GM20431 (cell line): Measurements from ENCODE around the gene PCYT2.

Experiments used
- in situ Hi-C: fragments of 300-500 bp; cut with MseI, MboI; formaldehyde crosslinking; loops from one replicate; pipeline ENCODE4 v1.15.0; 2020; ENCODE audit warnings: low sequenced_read_pairs; ENCODE audit not compliant: unreplicated experiment

PCYT2 gene

DNA sequence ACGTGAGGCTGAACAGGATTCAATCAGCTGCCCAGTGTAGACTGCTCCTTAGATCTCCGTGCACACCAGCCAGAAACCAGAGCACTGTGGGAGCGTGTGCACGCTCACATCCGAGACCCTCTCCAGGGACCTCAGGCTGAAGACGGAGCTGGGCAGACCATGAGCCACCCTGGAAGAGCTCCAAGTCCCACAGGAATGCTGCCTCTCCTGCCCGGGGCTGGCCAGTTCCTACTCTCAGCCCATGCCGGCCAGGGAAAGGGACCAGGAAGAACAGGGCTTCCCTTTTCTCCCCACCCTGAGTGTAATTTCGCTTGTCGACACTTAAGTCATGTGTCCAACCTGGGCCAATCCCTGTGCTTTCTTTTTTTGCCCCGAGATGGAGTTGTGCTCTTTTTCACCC, 26.7 kb downstream of the PCYT2 start:
- in situ Hi-C loops = no loop called here

GRCh38 chr17:81879121-81879520, 32.1 kb downstream of the PCYT2 start:
- in situ Hi-C loops = no loop called here

GRCh38 chr17:81878294-81878693, 32.9 kb downstream of the PCYT2 start:
- in situ Hi-C loops = no loop called here

- in situ Hi-C loops = no loop called here
Measured at GRCh38 chr17:81877569-81877968, 33.6 kb downstream of the PCYT2 start.

- in situ Hi-C loops = no loop called here
Measured at GRCh38 chr17:81871387-81872230, 39.6 kb downstream of the PCYT2 start.

DNA sequence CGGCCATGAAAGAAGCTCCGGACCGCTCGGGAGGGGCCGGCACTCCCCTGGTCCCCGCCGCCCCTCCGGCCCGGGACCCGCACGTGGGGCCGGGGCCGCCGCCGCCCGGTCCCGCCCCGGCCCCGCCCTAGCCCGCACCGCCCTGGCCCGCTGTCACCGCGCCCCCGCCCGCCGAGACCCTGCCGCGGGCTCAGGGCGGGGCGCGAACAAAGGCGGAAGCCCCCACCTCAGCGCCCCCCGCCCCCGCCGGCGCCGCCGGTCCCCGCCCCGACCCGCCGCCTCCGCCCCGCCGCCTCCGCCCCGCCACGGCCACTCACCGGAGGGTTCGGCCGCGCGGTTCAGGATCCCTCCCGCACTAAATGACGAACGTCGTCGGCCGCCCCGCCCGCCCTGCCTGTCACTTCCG, 40.2 kb downstream of the PCYT2 start, which contains the start of gene ARHGDIA:
TSS of gene ARHGDIA (minus strand) at position 357 of the 406 bp plus-strand sequence. CDS start 1,407 bp downstream, outside the sequence.
- in situ Hi-C loops = no loop called here

GRCh38 chr17:81870131-81870980, 40.8 kb downstream of the PCYT2 start:
- in situ Hi-C loops = no loop called here

DNA sequence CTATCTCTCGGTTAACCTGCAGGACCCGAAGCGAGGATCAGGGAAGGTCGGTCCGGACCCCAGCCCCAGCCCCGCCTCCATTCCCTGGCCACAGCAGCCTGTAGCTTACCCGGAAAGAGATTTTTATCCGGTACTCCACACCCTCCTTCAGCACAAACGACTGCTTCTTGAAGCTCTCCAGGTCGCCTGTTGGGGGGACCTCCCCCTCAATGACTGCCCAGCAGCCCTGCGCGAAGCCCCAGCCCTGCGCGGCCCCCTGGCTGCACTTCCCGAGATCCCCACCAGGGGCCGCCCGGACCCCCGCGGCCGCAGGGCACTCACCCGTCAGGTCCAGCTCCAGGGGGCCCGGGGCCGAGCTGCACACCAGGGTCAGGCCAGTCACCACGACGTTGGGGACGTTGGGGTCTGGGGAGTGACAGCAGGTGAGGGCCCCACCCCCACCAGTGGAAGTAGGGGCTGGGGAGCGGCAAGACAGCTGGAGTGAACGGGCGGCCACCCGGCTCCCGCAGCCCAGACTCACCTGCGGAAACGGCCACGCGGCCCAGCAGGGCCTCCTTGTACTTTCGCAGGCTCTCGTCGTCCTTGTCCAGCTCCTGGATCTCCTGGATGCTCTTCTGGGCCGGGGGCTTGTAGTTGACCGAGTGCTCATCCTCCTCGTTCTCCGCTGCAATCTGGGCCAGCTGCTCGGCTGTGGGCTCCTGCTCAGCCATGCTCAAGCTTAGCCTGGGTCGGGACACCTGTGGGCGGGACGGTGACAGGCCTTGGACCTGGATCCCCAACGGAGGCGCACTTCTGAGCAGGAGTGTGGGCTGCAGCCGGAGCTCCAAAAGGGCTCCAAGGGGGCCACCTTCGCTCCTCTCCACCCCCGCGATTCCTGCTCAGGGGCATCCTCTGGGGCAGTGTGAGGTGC, 41.7 kb downstream of the PCYT2 start:
- in situ Hi-C loops = no loop called here

DNA sequence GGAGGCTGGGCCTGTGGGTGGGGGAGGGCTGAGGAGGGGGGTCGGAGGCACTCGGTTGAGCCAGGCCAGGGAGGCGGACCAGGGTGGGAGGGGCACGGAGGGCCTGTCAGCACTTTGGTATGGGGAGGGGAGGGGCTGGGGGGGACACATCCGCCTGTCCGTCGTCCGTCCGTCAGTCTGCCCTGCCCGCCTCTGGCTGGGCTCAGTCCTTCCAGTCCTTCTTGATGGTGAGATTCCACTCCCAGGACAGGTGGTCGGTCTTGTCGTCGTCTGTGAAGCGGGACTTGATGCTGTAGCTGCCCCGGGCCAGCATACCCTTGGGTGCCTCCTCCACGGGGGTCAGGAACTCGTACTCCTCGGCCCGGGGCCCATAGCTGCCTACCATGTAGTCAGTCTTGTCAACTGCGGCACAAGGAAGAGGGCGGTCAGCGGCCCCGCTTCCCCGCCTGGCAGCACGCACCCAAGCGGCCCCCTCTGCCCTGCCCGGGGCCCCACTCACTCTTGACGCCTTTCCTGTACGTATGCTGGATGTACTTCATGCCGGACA, 42.5 kb downstream of the PCYT2 start:
- in situ Hi-C loops = no loop called here

- in situ Hi-C loops = no loop called here
Measured at GRCh38 chr17:81867991-81868673, 43.1 kb downstream of the PCYT2 start.

GRCh38 chr17:81867170-81867990, 43.8 kb downstream of the PCYT2 start:
- in situ Hi-C loops = no loop called here

GRCh38 chr17:81866440-81867169, 44.6 kb downstream of the PCYT2 start:
- in situ Hi-C loops = no loop called here

DNA sequence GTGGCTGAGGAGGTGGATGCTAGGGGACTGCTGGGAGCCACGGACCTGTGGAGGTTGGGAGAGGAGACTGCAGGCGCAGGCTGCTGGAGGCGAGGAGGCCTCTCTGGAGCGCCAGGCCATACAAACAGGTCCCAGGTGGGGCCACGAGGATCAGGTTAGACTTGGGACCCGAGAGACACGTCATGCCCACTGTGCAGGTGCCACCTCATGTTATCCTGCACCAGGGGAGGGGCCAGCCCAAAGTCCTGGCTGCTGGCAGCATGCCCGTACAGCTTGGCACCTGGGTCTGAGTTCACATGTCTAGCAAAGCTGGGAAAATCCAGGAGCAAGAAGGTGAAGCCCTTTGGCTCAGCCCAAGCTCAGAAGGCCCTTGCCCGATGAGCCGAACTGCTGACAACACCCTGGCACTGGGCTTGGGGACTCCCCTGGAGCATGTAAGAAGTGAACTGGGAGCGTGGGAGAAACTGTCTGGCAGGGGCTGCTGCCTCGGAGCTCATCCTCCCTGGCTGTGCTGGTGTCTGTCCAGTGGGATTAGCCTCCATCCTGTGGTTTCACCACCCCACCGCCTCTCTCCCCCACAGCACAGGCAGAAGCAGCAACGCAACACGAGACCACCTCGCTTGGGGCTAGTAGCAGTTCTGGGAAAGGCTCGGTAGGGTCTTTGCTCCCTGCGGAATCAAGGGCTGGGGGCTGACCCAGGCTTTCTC, 45.3 kb downstream of the PCYT2 start:
- in situ Hi-C loops = no loop called here

DNA sequence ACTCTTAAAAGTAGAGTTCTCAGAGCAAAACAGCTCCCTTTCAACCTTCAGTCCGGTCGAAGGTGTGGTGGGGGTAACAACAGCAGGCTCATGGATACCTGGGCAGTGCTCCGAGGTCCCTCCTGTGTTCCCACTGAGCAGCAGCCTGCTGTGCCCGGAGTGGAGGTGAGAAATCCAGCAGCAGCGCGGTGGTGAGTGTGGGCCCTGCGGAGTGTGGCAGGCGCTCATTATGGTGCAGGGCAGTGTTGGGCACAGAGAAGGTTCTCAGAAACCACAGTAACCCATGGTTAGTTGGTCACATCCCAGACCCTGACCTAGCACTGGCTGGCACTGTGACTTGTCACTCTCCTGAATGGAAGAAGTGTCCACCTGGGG, 45.9 kb downstream of the PCYT2 start:
- in situ Hi-C loops = no loop called here

DNA sequence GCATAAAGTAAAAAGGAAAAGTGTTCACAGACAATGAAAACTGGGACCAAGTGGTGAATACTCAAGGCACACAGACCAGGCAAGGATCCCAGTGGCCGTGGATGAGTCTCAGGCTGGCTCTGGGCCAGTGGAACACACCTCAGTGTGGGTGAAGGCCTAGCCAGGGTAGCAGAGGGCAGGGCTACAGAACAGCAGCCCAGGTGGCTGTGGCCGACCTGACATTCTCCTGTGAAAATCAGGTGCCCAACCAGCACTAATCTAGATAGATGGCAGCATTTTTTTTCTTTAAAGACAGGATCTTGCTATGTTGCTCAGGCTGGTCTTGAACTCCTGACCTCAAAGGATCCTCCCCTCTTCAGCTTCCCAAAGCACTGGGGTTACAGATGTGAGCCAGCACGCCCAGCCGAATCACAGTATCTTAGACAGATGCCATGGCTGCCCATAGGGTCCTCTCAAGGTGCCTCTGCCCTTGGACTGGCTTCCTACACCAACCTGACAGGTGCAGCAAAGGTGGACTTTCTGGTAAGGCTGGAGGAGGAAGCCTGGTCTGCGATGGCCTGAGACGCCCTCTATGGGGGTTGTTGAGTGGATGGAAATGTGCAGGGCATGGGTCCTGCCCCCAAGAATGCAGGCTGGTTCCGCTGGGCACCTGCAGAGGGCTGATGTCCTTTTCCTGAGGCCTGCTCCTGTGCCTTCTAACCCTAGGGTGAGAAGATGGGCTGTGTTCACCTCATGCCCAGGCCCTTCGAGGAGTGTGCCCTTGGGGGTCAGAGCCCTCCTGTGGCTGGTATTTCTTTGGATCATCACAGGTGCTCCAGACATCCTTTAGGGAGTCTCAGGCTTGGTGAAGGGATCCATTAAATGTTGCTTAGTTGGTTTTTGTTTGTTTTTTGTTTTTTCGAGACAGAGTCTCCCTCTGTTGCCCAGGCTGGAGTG, 47.1 kb downstream of the PCYT2 start:
- in situ Hi-C loops = no loop called here

GRCh38 chr17:81863123-81863675, 48.0 kb downstream of the PCYT2 start:
- in situ Hi-C loops = no loop called here
